Ovary (tissue), 3 donors: ENCODE results near the gene CGB8.

Source experiments
- EP300 ChIP-seq: sonication (generic); formaldehyde crosslinking; IDR thresholded peaks from one replicate; pipeline ENCODE4 v1.6.1; 2017; ENCODE audit warnings: antibody characterized with exemption
- POLR2A ChIP-seq: fragments of 450-650 bp; IDR thresholded peaks from one replicate; pipeline ENCODE4 v1.6.1; 2017; ENCODE audit warnings: antibody characterized with exemption, mild to moderate bottlenecking, moderate library complexity
- TF ChIP-seq, protein P1 (sequence below), 3 donors: fragments of 450-650 bp in 2 of 3; fragments of 200-600 bp in 1 of 3; IDR thresholded peaks; one replicate each; pipeline versions ENCODE4 v1.5.1 to v1.8.0; 2016 to 2022; ENCODE audit warnings: antibody characterized with exemption in 3 of 3, mild to moderate bottlenecking in 1 of 3
- donor health status: DM: no; HTN: no; CAD: no.

- no peak for TF ChIP-seq EP300
- TF ChIP-seq POLR2A: no peak
- TF ChIP-seq, protein P1, sequence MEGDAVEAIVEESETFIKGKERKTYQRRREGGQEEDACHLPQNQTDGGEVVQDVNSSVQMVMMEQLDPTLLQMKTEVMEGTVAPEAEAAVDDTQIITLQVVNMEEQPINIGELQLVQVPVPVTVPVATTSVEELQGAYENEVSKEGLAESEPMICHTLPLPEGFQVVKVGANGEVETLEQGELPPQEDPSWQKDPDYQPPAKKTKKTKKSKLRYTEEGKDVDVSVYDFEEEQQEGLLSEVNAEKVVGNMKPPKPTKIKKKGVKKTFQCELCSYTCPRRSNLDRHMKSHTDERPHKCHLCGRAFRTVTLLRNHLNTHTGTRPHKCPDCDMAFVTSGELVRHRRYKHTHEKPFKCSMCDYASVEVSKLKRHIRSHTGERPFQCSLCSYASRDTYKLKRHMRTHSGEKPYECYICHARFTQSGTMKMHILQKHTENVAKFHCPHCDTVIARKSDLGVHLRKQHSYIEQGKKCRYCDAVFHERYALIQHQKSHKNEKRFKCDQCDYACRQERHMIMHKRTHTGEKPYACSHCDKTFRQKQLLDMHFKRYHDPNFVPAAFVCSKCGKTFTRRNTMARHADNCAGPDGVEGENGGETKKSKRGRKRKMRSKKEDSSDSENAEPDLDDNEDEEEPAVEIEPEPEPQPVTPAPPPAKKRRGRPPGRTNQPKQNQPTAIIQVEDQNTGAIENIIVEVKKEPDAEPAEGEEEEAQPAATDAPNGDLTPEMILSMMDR (IDR thresholded peaks at IDR 0.05): no peak
These were observed 37.7 kb downstream of the CGB8 start for GRCh38 chr19:49011194-49011593.
